Measurements from ENCODE around the gene MAP3K12.

DNA sequence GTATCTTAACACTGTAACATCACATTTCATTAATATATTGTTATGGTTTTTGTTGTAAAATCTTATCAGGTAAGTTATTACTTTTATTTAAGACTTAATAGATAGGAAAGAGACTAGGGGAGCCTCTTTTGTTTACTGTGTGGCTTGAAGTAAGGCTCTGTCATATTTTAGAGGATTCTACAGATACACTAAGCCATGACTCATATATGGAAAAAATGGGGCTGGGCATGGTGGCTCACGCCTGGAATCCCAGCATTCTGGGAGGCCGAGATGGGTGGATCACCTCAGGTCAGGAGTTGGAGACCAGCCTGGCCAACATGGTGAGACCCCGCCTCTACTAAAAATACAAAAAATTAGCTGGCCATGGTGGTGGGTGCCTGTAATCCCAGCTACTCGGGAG lies 31.7 kb upstream of the MAP3K12 start:
- TF ChIP-seq, protein P1, sequence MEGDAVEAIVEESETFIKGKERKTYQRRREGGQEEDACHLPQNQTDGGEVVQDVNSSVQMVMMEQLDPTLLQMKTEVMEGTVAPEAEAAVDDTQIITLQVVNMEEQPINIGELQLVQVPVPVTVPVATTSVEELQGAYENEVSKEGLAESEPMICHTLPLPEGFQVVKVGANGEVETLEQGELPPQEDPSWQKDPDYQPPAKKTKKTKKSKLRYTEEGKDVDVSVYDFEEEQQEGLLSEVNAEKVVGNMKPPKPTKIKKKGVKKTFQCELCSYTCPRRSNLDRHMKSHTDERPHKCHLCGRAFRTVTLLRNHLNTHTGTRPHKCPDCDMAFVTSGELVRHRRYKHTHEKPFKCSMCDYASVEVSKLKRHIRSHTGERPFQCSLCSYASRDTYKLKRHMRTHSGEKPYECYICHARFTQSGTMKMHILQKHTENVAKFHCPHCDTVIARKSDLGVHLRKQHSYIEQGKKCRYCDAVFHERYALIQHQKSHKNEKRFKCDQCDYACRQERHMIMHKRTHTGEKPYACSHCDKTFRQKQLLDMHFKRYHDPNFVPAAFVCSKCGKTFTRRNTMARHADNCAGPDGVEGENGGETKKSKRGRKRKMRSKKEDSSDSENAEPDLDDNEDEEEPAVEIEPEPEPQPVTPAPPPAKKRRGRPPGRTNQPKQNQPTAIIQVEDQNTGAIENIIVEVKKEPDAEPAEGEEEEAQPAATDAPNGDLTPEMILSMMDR (IDR thresholded peaks at IDR 0.05): no peak
- TF ChIP-seq EZH2phosphoT487 (IDR thresholded peaks at IDR 0.05): no peak

Measured in neural progenitor cell (in vitro differentiated cells).